ENCODE results near the gene OBP2A. TPM values are rescaled to one million over a fixed set of nuclear protein-coding genes. Genes with fewer than 3 reads are reported as not detected.

Gene OBP2A
- total RNA-seq, 1 experiment from 2014 or later, result not detected

GRCh38 chr9:135589596-135590485 is 43.9 kb downstream of the OBP2A start (continued):
- TF ChIP-seq AR (CRISPR knock-in tag; IDR thresholded peaks at IDR 0.05) (no peak), NR1H2 (CRISPR knock-in tag; IDR thresholded peaks at IDR 0.05) (no peak), ZNF219 (CRISPR knock-in tag; IDR thresholded peaks at IDR 0.05; ENCODE audit: borderline replicate concordance) (no peak), PRDM15 (CRISPR knock-in tag; IDR thresholded peaks at IDR 0.05) (no peak), ZNF138 (CRISPR knock-in tag; conservative IDR thresholded peaks at IDR 0.05) (no peak), ZNF263 (CRISPR knock-in tag; IDR thresholded peaks at IDR 0.05; ENCODE audit: low read depth) (no peak)

GRCh38 chr9:135590486-135591079 is 44.7 kb downstream of the OBP2A start:
- CTCF ChIA-PET, result no interaction called here
- H3K4me3 Mint-ChIP-seq, result no peak overlapping the region
- DNase-seq (ENCODE audit: low spot score), result no peak
- no peaks in the 10 kb centered on the region for H3K27me3 Mint-ChIP-seq (ENCODE audit: low read depth)
- H3K27ac Mint-ChIP-seq, result no peak overlapping the region
- no peaks in the 10 kb centered on the region for H3K36me3 Mint-ChIP-seq
- POLR2A ChIA-PET, result no interaction called here
- no peaks in the 10 kb centered on the region for H3K4me1 Mint-ChIP-seq
- peaks cover 17% of the 10 kb centered on the region for H3K9me3 Mint-ChIP-seq
- ATAC-seq, result no peak
- no peak for TF ChIP-seq ZNF281 (CRISPR knock-in tag; IDR thresholded peaks at IDR 0.05)
- no peak for TF ChIP-seq ZNF317 (CRISPR knock-in tag; IDR thresholded peaks at IDR 0.05; ENCODE audit: borderline replicate concordance, low read depth)
- no peak for TF ChIP-seq ZNF671 (CRISPR knock-in tag; IDR thresholded peaks at IDR 0.05)
- TF ChIP-seq JUN (CRISPR knock-in tag; IDR thresholded peaks at IDR 0.05), result no peak
- TF ChIP-seq TEAD1 (CRISPR knock-in tag; IDR thresholded peaks at IDR 0.05), result no peak
- no peak for TF ChIP-seq NR1H2 (CRISPR knock-in tag; IDR thresholded peaks at IDR 0.05)
- no peak for TF ChIP-seq ZNF423 (CRISPR knock-in tag; IDR thresholded peaks at IDR 0.05)
- no peak for TF ChIP-seq NFE2L1 (CRISPR knock-in tag; IDR thresholded peaks at IDR 0.05)
- TF ChIP-seq IRF1 (CRISPR knock-in tag; IDR thresholded peaks at IDR 0.05), result no peak
- no peak for TF ChIP-seq IRF2 (CRISPR knock-in tag; IDR thresholded peaks at IDR 0.05; ENCODE audit: borderline replicate concordance, low read depth)
- TF ChIP-seq CREB1 (CRISPR knock-in tag; IDR thresholded peaks at IDR 0.05), result no peak
- no peak for TF ChIP-seq KAT7 (CRISPR knock-in tag; IDR thresholded peaks at IDR 0.05; ENCODE audit: borderline replicate concordance)
- TF ChIP-seq AFF4 (CRISPR knock-in tag; IDR thresholded peaks at IDR 0.05; ENCODE audit: borderline replicate concordance), result no peak
- TF ChIP-seq PRRX2 (CRISPR knock-in tag; IDR thresholded peaks at IDR 0.05), result no peak

Data from WTC11 (cell line).